DMS114 treated with DMSO at 0.1 percent for 48 hours (cell line): Measurements from ENCODE around the gene AGPAT3.
"Not testable (repeated sequence)": the region's sequence is repeated elsewhere in the genome, so short reads cannot be mapped to it uniquely, and the experiment has no call there.

Experiments used
- DNase-seq: peaks from one replicate; lab custom pipeline; 2025; ENCODE audit not compliant: unreplicated experiment; lab: John Stamatoyannopoulos, UW

AGPAT3 gene

GRCh38 chr21:43834146-43834905 is 30.7 kb upstream of the AGPAT3 start:
- no peak for DNase-seq

DNA sequence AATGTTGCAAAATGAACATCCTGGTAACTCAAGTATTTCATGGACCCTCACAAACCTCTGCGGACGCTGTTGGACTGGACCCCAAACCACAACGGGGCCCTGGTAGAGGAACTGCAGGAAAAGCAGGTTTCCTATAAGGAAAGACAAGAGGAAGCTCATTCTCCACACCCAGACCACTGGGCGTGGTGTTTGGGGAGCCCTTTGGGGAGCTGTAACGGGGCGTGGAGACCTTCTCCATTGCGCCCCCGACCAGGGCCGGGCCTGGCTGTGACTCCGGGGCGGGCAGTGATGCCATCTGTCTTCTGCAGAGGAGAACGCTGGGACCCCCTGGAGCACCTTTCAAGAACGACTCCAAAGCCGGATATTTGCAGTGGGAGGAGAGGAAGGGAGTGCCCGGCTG is 30.0 kb upstream of the AGPAT3 start:
- no peak for DNase-seq

DNA sequence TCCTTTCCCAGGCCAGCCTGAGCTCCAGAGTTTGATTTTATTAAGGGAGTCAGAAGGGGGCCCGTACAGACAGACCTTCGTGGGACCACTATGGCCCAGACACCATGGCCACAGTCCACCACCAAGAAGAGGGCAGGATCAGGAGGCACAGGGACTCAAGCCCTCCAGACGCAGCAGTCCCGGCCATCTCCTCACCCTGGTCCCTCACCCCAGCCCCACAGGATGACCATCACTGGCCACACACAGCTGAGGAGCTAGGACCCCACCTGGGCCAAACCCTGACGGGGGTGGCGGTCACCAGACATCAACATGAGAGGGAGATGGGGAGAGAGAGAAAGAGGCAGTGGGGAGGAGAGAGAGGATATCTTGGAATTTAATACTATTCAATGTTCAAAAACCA is 29.2 kb upstream of the AGPAT3 start:
- DNase-seq = no peak

- DNase-seq = no peak
These were observed 28.4 kb upstream of the AGPAT3 start for GRCh38 chr21:43836616-43837015.

- no peak for DNase-seq
These were observed 24.8 kb upstream of the AGPAT3 start for GRCh38 chr21:43840259-43840658.

DNA sequence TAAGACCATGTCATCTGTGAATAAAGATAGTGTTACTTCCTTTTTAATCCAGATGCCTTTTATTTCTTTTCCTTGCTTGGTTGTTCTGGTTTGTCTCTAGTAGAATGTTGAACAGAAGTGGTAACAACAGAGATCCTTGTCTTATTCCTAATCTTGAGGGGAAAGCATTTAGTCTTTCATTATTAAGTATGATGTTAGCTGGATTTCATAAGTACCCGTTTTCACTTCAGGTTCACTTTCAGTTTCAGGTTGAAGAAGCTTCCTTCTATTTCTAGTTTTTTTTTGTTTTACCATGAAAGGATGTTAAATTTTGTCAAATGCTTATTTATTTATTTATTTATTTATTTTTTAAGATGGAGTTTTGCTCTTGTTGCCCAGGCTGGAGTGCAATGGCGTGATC is 22.3 kb upstream of the AGPAT3 start:
- no peak for DNase-seq

DNA sequence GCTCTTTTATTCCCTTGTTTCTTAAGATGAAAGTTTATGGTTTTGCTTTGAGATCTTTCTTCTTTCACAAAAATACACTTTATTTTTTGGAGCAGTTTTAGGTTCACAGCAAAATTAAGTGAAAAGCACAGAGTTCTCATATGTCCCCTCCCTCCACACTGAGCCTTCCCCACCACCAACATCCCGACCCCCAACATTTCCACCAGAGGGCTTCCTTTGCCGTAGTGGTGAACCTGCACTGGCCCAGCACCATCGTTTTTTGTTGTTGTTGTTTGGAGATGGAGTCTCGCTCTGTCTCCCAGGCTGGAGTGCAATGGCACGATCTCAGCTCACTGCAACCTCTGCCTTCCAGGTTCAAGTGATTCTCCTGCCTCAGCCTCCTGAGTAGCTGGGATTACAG is 20.1 kb upstream of the AGPAT3 start:
- not testable (repeated sequence) for DNase-seq

- no peak for DNase-seq
These were observed 19.6 kb upstream of the AGPAT3 start for GRCh38 chr21:43845386-43845785.

DNA sequence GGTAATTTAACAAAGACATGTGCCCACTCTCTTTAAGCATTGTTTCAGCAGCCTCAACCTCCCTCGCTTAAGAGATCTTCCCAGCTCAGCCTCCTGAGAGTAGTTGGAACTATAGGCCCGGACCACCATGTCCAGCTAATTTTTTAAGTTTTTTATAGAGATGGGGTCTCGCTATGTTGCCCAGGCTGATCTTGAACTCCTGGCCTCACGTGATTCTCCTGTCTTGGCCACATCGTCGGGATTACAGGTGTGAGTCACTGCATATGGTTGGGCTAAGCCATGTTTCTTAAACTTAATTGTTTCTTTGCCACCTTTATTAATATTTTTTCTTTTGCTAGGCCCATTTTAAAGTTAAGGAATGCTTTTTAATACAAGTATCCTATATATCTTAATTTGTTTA is 18.6 kb upstream of the AGPAT3 start:
- no peak for DNase-seq

DNA sequence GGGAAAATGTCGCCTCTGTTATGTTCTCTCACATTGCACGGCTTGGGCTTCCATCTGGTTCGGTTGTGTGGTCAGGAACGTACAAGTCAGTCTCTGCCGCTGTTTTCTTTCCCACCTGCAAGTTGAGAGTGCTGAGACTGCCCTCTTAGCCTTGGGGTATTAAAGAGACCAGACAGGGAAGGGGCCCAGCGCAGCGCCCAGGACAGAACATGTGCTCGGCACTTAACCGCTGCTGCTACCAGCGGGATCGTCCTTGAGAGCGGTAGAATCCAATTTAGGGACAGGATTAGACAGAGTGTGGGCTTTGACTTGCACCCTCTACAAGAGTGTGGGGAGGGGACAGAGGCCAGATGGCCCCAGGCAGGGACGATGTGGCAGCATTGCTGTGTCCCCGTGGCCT is 17.7 kb upstream of the AGPAT3 start:
- DNase-seq = no peak

DNA sequence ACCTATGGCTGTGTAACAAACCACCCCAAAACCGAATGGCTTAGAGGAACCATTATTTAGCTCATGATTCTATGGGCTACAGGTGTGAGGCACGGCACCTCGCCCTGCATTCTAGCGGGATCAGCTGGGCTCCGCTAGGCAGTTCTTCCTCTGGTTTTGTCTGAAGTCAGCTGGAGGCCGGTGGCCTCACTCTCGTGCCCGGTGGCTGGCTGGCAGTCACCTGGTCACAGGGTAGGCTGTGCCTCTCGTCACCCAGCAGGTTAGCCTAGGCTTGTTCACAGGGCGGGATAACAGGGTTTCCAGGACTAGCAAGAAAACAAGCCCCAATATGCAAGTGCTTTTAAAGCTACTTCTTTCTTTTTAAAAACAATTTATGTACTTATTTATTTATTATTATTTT is 16.3 kb upstream of the AGPAT3 start:
- no peak for DNase-seq

DNA sequence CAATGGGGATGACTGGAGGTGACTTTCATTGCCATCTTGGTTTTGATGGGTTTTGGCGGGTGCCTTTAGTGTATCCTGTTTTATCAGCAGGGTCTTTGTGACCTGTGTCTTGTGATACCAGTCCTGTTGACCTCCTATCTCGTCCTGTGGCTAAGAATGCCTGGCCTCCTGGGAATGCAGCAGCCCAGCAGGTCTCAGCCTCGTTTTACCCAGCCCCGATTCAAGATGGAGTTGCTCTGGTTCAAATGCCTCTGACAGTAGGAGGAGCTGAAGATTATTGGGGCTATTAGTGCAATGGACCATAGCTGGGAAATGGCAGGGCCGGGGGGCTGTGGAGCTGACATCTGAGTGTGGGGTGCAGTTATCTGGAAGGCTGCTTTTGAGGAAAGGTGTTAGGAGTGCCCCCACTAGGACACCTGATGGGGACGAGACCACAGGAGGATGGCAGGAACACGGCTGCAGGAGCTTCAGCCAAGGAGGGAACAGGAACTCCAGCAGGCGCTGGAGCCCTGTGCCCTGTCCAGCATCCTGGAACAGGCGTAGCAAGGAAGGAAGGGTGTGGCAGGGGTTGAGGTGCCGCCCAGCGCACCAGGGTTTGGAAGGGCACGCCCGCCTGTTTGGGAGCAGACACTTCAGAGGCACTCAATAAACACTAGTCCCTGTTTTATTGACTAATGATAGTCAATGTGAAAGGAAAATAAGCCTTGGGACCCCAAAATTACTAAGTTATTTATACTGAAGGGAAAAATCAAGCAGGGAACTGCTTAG is 15.3 kb upstream of the AGPAT3 start:
- no peak for DNase-seq

DNA sequence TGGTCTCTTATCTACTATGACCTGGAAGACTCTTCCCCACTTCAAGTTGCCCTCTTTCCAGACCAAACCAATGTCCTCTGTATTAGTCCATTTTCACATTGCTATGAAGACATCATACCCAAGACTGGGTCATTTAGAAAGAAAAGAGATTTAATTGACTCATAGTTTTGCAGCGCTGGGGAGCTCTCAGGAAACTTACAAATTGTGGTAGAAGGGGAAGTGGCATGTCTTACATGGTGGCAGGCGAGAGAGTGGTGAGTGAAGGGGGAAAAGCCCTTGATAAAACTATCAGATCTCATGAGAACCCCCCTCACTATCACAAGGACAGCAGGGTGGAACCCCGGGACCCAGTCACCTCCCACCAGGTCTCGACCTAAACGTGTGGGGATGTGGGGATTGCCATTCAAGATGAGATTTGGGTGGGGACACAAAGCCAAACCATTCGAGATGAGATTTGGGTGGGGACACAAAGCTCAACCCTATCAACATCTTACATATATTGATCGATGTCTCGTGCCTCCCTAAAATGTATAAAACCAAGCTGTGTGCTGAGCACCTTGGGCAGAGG is 14.2 kb upstream of the AGPAT3 start:
- no peak for DNase-seq

GRCh38 chr21:43851593-43851992 is 13.4 kb upstream of the AGPAT3 start:
- DNase-seq = no peak

DNA sequence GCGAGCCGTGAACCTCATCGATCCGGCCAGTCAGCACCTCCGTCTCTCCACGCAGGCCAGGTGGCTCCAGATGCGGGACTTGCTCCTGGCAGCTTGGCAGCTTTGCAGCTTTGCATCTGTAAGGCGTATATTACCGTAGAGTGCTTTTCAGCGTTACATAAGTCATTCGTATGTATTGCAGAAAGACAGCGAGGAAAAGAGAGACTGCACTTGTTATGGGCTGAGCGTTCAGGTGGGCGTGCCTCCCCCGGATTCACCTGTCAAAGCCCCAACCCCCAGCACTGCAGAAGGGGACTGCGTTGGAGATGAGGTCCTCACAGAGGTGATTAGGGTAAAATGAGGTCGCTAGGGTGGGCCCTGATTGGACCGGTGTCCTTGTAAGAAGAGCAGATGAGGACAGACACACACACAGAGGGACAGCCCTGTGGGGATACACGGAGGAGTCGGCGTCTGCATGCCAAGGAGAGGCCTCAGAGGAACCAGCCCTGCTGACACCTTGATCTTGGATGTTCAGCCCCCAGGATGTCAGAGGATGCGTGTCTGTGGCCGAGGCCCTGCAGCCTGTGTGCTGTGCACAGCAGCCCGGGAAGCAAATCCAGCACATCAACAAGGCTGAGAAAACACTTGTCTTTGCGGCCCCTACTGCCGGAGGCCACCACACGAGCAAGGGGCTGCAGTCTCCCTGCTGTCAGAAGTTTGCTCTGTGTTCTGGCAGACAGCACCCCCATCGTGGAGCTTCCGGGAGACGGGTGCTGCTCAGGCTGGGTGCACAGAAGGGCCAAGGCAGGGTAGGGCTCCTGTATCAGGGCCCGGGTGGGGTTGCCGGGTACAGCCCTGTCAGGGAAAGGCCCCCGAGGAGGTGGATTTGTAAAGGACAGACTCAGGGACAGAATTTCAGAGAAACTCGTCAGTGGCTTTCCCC is 10.9 kb upstream of the AGPAT3 start:
- no peak for DNase-seq

- DNase-seq = no peak
These were observed 10.0 kb upstream of the AGPAT3 start for GRCh38 chr21:43854773-43855633.

- no peak for DNase-seq
These were observed 9.1 kb upstream of the AGPAT3 start for GRCh38 chr21:43855955-43856354.

GRCh38 chr21:43858806-43859648 is 6.0 kb upstream of the AGPAT3 start:
- DNase-seq = no peak

DNA sequence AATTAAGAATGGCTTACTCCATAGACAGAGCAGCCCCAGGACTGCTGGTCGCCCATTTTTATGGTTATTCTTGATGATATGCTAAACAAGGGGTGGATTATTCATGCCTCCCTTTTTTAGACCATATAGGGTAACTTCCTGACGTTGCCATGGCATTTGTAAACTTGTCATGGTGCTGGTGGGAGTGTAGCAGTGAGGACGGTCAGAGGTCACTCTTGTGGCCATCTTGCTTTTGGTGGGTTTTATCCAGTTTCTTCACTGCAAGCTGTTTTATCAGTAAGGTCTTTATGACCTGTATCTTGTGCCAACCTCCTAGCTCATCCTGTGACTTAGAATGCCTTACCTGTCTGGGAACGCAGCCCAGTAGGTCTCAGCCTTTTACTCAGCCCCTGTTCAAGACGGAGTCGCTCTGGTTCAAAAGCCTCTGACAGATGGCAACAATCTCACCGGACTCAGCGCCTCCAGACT is 5.2 kb upstream of the AGPAT3 start:
- DNase-seq = no peak
